Kidney (tissue), 14 donors: Measurements from ENCODE around the gene GPR78. TPM values are rescaled to one million over a fixed set of nuclear protein-coding genes. Genes with fewer than 3 reads are reported as not detected.

Experiments
- DNase-seq, 5 donors: peaks; one replicate each; pipeline ENCODE4 v3.0.0-alpha.2; 2013 to 2020
- FAIRE-seq: peaks from 2 replicates; lab custom pipeline; 2012; peaks lifted over from hg19 to GRCh38; lab: Jason Lieb, UNC
- H3K27ac ChIP-seq, 2 donors: one replicate each; pipeline ENCODE4 v1.7.0; 2013; ENCODE audit warnings: low read depth in 2 of 2, low read length in 2 of 2, inconsistent platforms in 1 of 2
- H3K27me3 ChIP-seq: one replicate; pipeline ENCODE4 v1.7.1; 2013; ENCODE audit warnings: low read length, inconsistent platforms; ENCODE audit not compliant: control insufficient read depth, insufficient read depth
- H3K36me3 ChIP-seq, 3 donors: one replicate each; pipeline versions ENCODE4 v1.7.0 to v1.7.1; 2013; ENCODE audit warnings: low read length in 3 of 3, control low read depth in 1 of 3, inconsistent platforms in 1 of 3; ENCODE audit not compliant: insufficient read depth in 3 of 3, control insufficient read depth in 2 of 3
- H3K4me1 ChIP-seq, 3 donors: one replicate each; pipeline versions ENCODE4 v1.7.0 to v1.7.1; 2013; ENCODE audit warnings: low read length in 3 of 3, inconsistent platforms in 1 of 3, low read depth in 1 of 3; ENCODE audit not compliant: control insufficient read depth in 2 of 3, insufficient read depth in 2 of 3
- H3K4me3 ChIP-seq, 3 donors: one replicate each; pipeline versions ENCODE4 v1.7.0 to v1.8.1; 2013; ENCODE audit warnings: low read length in 3 of 3, control low read depth in 1 of 3, inconsistent platforms in 1 of 3
- H3K9ac ChIP-seq, 3 donors: one replicate each; pipeline versions ENCODE4 v1.7.0 to v1.7.1; 2013; ENCODE audit warnings: low read length in 3 of 3, control low read depth in 1 of 3, inconsistent platforms in 1 of 3
- H3K9me3 ChIP-seq, 3 donors: one replicate each; pipeline versions ENCODE4 v1.7.0 to v1.7.1; 2013; ENCODE audit warnings: low read length in 3 of 3, control low read depth in 1 of 3, inconsistent platforms in 1 of 3; ENCODE audit not compliant: control insufficient read depth in 2 of 3, insufficient read depth in 1 of 3
- intact Hi-C: fragments of 100-400 bp; cut with DNase I; formaldehyde crosslinking; loops from one replicate; pipeline ENCODE4 v1.11.1; 2022
- polyA plus RNA-seq: library from polyadenylated mRNA; stranded (reverse); fragments of 350-450 nt; fragmentation: Illumina TruSeq; extraction: RNeasy Lipid Tissue Mini Kit (QIAGEN cat#74804); gene quantifications from one replicate; pipeline ENCODE4 v1.2.3, GENCODE V29; 2014; ENCODE audit warnings: low read depth, low replicate concordance; ENCODE audit not compliant: insufficient read depth
- total RNA-seq: library from RNA; stranded (reverse); fragmentation: NEBNext Ultra II Directional; extraction: Animal tissue kit (Norgen Biotek cat#: 25700); gene quantifications from one replicate; pipeline ENCODE4 v1.2.1, GENCODE V29; 2021
- TF ChIP-seq, protein P1 (sequence below): IDR thresholded peaks from 3 replicates; pipeline ENCODE4 v1.5.1; 2012; ENCODE audit warnings: mild to moderate bottlenecking, moderate library complexity, borderline replicate concordance; ENCODE audit not compliant: insufficient read depth; ENCODE audit errors: extremely low read depth
- donor health status: control.
- donor health status: control.
- donor health status: control.
- donor health status: control.
- donor health status: control.
- donor health status: DM: yes; HTN: yes; CAD: no.
- donor health status: Normal renal cell carcinoma (clear cell type).

GPR78 gene
- total and polyA plus RNA-seq, 2 donors from 2014 or later, result not detected

DNA sequence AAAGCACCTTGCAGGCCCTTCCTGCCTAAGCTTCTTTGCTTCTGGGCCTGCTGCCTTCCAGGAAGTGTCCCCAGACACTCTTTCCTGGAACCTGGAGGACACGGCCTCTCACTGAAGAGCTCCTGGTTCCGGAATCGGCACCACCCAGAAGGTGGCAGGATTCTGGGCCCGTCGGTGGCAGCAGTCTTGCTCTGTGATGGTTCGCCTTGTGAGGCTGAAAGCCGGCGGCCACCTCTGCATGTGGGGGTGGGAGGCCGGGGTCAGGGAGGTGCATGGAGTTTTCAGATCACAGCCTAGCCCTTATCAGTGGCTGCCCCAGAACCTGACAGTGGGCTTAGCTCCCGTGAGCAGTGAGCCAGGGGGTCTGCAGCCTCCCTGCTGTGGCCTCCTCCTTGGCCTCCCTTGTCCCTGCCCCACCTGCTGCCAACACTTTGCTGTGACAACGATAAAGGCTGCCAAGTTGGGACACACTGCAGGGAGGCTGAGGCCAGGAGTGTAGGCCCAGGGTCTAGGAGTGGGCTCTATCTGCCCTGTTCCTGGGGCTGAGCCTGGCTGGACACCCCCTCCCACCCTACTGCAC lies 30.8 kb upstream of the GPR78 start:
- TF ChIP-seq, protein P1, sequence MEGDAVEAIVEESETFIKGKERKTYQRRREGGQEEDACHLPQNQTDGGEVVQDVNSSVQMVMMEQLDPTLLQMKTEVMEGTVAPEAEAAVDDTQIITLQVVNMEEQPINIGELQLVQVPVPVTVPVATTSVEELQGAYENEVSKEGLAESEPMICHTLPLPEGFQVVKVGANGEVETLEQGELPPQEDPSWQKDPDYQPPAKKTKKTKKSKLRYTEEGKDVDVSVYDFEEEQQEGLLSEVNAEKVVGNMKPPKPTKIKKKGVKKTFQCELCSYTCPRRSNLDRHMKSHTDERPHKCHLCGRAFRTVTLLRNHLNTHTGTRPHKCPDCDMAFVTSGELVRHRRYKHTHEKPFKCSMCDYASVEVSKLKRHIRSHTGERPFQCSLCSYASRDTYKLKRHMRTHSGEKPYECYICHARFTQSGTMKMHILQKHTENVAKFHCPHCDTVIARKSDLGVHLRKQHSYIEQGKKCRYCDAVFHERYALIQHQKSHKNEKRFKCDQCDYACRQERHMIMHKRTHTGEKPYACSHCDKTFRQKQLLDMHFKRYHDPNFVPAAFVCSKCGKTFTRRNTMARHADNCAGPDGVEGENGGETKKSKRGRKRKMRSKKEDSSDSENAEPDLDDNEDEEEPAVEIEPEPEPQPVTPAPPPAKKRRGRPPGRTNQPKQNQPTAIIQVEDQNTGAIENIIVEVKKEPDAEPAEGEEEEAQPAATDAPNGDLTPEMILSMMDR, result no peak
- no peaks in the 10 kb centered on the region for H3K27me3 ChIP-seq
- H3K9me3 ChIP-seq, result no peaks in the 10 kb centered on the region
- H3K27ac ChIP-seq, result no peak overlapping the region
- intact Hi-C loops, result no loop called here
- no peak for FAIRE-seq
- H3K9ac ChIP-seq, result no peak overlapping the region
- no peaks in the 10 kb centered on the region for H3K4me1 ChIP-seq
- peak in 1 of 5 donors; percentile 37 for DNase-seq
- H3K36me3 ChIP-seq, result no peaks in the 10 kb centered on the region
- H3K4me3 ChIP-seq, result no peak overlapping the region

DNA sequence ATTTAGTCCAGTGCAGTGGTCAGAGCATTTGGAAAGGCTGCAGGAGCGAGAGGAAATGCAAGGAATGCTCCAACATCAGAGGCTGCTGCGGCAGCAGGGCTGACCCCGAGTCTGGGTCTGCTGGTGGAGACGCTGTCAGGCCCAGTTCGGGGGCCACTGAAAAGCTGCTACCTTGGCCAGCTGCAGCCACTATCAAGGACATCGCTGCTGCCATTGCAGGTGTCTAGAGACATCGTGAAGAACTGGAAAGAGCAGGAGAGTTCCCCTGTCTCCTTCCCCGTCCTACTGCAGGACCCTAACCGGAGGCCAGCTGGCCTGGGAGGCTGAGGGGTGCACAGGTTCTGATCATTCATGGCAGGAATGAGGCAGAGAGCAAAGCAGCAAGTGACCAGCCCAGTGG lies 29.5 kb upstream of the GPR78 start:
- TF ChIP-seq, protein P1, result no peak
- no peaks in the 10 kb centered on the region for H3K27me3 ChIP-seq
- intact Hi-C loops, result no loop called here
- H3K36me3 ChIP-seq, result no peaks in the 10 kb centered on the region
- no peak overlapping the region for H3K4me3 ChIP-seq
- no peak for FAIRE-seq
- H3K9ac ChIP-seq, result no peak overlapping the region
- no peak overlapping the region for H3K27ac ChIP-seq
- H3K9me3 ChIP-seq, result no peaks in the 10 kb centered on the region
- H3K4me1 ChIP-seq, result no peaks in the 10 kb centered on the region
- peak in 1 of 5 donors; percentile 43 for DNase-seq

GRCh38 chr4:8552024-8552423 lies 28.2 kb upstream of the GPR78 start:
- Histone ChIP-seq H3K4me1 (no peaks in the 10 kb centered on the region), H3K4me3 (no peak overlapping the region), H3K9me3 (no peaks in the 10 kb centered on the region), H3K9ac (no peak overlapping the region), H3K27me3 (no peaks in the 10 kb centered on the region), H3K36me3 (no peaks in the 10 kb centered on the region), H3K27ac (no peak overlapping the region)
- FAIRE-seq, result no peak
- DNase-seq, result peak in 1 of 5 donors; percentile 35
- TF ChIP-seq, protein P1, result no peak
- intact Hi-C loops, result no loop called here
